Nephron (organoid): Measurements from ENCODE around the gene C10orf53.

Source experiments
- H3K27ac Mint-ChIP-seq, 3 experiments: 2 replicates each; pipeline ENCODE4 v1.8.0; 2020; ENCODE audit warnings: mixed read lengths in 3 of 3, mild to moderate bottlenecking in 2 of 3, moderate library complexity in 1 of 3
- H3K27me3 Mint-ChIP-seq: 2 replicates; pipeline ENCODE4 v1.8.0; 2021; ENCODE audit warnings: low read depth, mild to moderate bottlenecking, moderate library complexity, mixed read lengths
- H3K36me3 Mint-ChIP-seq: 2 replicates; pipeline ENCODE4 v1.8.0; 2020; ENCODE audit warnings: low read depth, mixed read lengths
- H3K4me1 Mint-ChIP-seq: 2 replicates; pipeline ENCODE4 v1.8.0; 2020; ENCODE audit warnings: mixed read lengths
- H3K4me3 Mint-ChIP-seq, 3 experiments: 2 replicates each; pipeline ENCODE4 v1.8.0; 2020; ENCODE audit warnings: mild to moderate bottlenecking in 3 of 3, mixed read lengths in 3 of 3, moderate library complexity in 2 of 3
- H3K9me3 Mint-ChIP-seq: 2 replicates; pipeline ENCODE4 v1.8.0; 2020; ENCODE audit warnings: mixed read lengths
- CTCF ChIP-seq, 3 experiments: fragments of 200-600 bp; sonication (generic); IDR thresholded peaks; one replicate each; pipeline ENCODE4 v1.5.0; 2021; ENCODE audit warnings: antibody characterized with exemption in 3 of 3; ENCODE audit not compliant: unreplicated experiment in 3 of 3

Gene C10orf53

GRCh38 chr10:49733866-49734265, 54.4 kb downstream of the C10orf53 start:
- Mint-ChIP-seq H3K27me3 (peaks cover under 1% of the 10 kb centered on the region), H3K9me3 (peaks cover 6% of the 10 kb centered on the region), H3K36me3 (peaks cover 4% of the 10 kb centered on the region), H3K4me1 (no peaks in the 10 kb centered on the region), H3K4me3 (no peak overlapping the region), H3K27ac (no peak overlapping the region)
- TF ChIP-seq CTCF (IDR thresholded peaks at IDR 0.05; ENCODE audit: unreplicated experiment in 3 of 3) = no peak

GRCh38 chr10:49734676-49735075, 55.2 kb downstream of the C10orf53 start:
- no peaks in the 10 kb centered on the region for H3K4me1 Mint-ChIP-seq
- H3K9me3 Mint-ChIP-seq = peaks cover 3% of the 10 kb centered on the region
- H3K36me3 Mint-ChIP-seq = peaks cover 4% of the 10 kb centered on the region
- H3K27me3 Mint-ChIP-seq = peaks cover 4% of the 10 kb centered on the region
- no peak overlapping the region for H3K4me3 Mint-ChIP-seq
- peak overlapping the region in 1 of 3 experiments; percentile 50 for H3K27ac Mint-ChIP-seq
- no peak for TF ChIP-seq CTCF (IDR thresholded peaks at IDR 0.05; ENCODE audit: unreplicated experiment in 3 of 3)

DNA sequence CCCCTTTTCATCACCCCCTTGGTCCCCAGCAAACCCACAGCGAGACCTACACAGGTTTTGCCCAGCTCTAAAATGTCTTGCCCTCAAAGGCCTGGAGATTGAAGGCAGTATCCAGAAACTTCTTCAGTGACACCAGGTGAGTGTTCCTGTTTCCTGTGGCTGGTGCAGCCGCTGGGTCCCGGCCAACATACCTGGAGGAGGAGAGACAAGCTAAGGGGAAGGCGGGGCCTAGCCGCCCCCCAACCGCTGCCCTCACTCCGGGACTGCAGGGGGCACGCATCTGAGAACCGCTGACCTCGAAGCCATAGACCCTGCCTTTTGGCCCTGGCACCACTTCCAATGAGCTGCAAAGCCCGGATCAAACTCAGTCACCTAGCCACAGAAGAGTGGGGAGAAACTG, 55.7 kb downstream of the C10orf53 start:
- Mint-ChIP-seq H3K27ac (no peak overlapping the region), H3K9me3 (no peaks in the 10 kb centered on the region), H3K27me3 (peaks cover 4% of the 10 kb centered on the region), H3K36me3 (peaks cover 4% of the 10 kb centered on the region), H3K4me1 (no peaks in the 10 kb centered on the region), H3K4me3 (no peak overlapping the region)
- no peak for TF ChIP-seq CTCF (IDR thresholded peaks at IDR 0.05; ENCODE audit: unreplicated experiment in 3 of 3)

GRCh38 chr10:49735848-49736563, 56.6 kb downstream of the C10orf53 start:
- H3K4me1 Mint-ChIP-seq = no peaks in the 10 kb centered on the region
- no peak for TF ChIP-seq CTCF (IDR thresholded peaks at IDR 0.05; ENCODE audit: unreplicated experiment in 3 of 3)
- peaks cover 4% of the 10 kb centered on the region for H3K36me3 Mint-ChIP-seq
- no peak overlapping the region for H3K27ac Mint-ChIP-seq
- no peak overlapping the region for H3K4me3 Mint-ChIP-seq
- H3K27me3 Mint-ChIP-seq = peaks cover 4% of the 10 kb centered on the region
- H3K9me3 Mint-ChIP-seq = no peaks in the 10 kb centered on the region

DNA sequence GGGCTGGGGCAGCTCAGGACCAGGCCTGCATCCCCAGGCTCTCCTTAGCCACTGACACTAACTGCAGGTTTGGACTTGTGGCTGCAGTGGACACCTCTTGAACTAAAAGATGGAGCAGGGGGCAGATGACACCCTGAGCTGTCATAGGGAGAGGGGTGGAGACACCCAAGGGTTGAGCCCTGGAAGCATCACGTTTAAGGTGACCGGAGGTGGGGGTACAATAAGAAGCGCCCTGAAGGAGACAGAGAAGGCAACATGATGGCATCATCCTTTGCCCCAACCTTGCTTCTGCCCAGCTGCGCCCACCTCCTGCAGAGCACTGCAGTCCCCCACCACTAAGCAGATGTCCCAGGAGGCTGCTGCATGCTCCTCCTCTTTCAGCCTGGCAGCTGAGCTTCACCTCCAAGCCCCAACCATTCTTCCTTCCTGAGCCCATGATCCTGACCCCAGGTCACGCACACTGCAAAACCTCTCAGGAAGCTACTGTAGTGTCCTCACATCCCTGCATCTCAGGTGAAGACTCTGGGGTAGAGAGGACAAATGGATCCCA, 57.2 kb downstream of the C10orf53 start:
- no peak for TF ChIP-seq CTCF (IDR thresholded peaks at IDR 0.05; ENCODE audit: unreplicated experiment in 3 of 3)
- Mint-ChIP-seq H3K4me3 (no peak overlapping the region), H3K4me1 (no peaks in the 10 kb centered on the region), H3K27me3 (peaks cover 4% of the 10 kb centered on the region), H3K36me3 (peaks cover 4% of the 10 kb centered on the region), H3K27ac (no peak overlapping the region), H3K9me3 (no peaks in the 10 kb centered on the region)
